Astrocyte of the hippocampus (primary cell): Measurements from ENCODE around the gene TMEM222.

ENCODE experiments used
- DNase-seq: peaks from one replicate; pipeline ENCODE4 v3.0.0; 2011; ENCODE audit warnings: low read depth, low spot score

Gene TMEM222

DNA sequence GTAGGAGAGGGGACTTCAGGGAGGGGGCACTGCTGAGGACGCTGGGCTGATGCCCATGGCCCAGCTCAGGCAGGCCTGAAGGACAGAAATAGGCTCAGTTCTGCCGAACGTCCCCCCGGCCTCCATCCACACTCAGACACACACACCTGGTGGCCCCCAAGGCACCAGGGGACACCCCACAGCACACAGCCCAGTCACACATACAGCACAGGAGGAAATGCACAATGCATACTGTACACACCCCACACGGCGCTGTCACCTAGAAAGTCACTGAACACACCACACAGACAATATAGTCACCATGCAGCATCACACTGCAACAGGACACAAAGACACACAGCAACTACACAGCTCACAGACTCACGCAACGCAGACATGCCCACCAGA, 20.4 kb downstream of the TMEM222 start:
- DNase-seq: no peak

DNA sequence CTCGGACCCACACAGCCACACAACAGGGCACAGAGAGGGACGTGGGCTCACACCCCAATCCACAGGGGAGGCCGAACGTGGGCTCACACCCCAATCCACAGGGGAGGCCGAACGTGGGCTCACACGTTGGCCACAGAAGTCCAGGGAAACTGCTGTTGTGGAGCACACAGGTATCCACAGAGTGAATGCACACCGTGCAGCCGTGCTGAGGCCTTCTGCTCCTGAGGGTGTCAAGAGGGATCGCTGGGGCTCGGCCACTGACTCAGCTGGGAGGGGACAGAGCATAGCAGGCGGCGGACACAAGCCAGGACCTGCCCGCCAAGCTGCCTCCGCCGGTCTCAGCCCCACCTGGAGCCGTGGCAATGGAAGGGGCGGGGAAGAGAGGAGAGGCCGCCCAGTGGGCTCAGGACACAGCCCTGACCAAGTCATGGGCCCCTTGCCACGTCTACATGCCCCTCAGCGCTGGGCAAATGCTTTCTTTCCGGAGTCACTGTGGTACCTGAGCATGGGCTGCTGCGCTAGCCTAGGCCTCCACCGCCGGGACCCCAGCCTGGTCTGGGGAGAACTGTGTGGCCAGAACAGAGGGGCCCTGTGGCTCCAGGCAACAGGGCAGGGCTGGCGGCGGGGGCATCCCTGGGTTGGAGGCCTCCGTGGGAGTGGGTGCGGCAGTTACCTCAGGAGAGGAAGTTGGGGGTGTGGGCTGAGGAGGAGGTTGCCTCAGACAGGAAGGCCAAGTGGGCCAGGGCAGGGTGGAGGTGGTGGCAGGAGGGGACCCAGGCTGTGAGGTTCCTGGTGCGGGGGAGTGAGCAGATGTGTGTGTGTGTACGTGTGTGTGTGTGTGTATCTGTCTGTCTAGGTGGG, 21.0 kb downstream of the TMEM222 start:
- no peak for DNase-seq

DNA sequence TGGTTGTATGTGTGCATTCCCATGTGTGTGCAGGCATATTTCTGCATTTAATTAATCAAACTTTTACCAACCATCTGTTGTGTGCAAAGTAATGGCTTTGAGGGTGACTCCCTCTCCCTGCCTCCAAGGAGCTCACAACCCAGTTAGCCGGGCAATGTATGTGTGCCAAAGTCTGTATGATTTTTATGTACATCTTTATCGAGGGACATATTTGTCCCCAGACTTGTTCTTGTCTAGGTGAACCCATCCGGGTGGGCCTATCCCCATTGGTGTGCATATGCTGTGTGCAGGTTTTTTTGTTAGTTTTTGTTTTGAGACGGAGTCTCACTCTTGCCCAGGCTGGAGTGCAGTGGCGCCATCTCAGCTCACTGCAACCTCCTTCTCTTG, 21.7 kb downstream of the TMEM222 start:
- DNase-seq: no peak

DNA sequence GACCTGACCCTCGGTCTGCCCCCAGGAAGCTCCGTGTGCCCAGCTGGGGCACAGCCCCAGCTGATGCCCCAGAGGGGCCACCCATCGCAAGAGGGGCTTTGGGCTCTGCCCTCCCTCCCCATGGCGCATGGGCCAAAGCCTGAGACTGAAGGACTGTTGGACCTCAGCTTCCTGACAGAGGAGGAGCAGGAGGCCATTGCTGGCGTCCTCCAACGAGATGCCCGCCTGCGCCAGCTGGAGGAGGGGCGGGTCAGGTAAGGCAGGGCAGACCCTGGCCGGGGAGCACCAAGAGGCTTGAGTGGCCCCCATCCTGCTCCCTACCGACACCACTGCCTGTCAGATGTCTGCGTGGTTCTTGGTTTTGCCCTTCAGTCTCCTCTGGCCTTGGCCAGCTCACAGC, 23.3 kb downstream of the TMEM222 start:
- no peak for DNase-seq

DNA sequence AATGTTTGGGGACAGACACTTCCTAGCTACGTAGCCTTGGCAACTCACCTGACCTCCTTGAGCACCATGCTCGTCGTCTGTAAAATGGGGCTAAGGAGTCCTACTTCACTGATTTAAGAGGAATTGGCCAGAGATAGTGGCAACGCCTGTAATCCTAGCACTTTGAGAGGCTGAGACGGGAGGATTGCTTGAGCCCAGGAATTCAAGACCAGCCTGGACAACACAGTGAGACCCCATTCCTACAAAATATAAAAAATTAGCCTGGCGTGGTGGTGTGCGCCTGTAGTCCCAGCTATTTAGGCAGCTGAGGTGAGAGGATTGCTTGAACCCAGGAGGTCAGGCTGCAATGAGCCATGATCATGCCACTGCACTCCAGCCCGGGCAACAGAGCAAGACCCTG, 24.4 kb downstream of the TMEM222 start:
- no peak for DNase-seq

DNA sequence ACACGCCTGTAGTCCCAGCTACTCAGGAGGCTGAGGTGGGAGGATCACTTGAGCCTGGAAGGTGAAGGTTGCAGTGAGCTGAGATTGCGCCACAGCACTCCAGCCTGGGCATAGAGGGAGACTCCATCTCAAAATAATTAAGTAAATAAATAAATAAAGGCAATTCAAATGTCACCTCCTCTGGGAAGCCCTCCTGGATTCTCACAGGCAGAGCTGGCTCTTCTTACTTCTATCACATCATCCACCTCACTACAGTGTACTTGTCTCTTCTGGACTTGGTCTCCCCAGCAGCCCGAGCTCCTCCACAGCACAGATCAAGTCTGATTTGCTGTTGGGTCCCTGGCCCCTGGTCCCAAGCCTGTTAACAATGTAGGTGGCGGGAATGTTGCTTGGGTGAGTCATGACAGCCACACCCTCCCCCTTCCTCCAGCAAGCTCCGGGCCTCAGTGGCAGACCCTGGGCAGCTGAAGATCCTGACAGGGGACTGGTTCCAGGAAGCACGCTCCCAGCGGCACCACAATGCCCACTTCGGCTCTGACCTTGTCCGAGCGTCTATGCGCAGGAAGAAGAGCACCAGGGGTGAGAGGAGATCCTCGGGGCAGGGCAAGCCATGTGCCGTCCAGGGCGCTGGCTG, 25.1 kb downstream of the TMEM222 start:
- DNase-seq: no peak

DNA sequence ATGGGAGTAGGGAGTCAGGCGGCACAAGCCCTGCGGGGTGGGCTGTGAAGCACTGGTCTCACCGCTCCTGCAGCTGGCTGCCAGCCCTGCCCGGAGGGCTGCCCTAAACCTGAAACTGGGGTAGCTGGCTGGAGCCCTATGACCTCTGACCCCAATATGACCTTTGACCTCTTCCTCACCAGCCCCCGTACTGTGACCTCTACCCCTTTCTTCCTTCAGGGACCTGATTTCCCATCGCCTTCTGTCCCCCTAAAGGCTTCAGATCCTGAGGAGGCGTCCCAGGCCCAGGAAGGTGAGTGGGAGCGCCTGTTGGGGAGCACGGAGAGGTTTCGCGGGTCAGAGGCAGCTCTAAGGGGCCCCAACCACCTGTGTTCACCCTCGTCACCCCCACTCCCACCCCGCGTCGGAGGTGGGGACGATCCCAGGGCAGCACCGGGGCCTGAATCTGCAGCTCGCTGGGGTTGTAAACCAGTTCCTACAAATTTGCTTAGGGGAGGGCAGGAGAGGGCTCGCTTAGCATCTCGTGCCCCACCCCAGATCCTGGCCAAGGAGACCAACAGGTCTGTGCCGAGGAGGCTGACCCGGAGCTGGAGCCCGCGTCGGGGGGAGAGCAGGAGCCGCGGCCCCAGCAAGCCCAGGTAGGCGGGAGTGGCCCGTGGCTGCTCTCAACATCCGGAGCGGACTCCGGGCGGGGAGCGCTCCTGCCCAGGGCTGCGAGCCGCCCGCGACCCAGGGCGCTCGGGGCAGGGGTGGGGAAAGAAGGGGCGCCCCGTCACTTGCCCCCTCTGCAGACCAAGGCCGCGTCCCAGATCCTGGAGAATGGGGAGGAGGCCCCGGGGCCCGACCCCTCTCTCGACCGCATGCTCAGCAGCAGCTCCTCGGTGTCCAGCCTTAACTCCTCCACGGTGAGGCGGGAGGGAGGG, 27.2 kb downstream of the TMEM222 start:
- peak; percentile 65 for DNase-seq

DNA sequence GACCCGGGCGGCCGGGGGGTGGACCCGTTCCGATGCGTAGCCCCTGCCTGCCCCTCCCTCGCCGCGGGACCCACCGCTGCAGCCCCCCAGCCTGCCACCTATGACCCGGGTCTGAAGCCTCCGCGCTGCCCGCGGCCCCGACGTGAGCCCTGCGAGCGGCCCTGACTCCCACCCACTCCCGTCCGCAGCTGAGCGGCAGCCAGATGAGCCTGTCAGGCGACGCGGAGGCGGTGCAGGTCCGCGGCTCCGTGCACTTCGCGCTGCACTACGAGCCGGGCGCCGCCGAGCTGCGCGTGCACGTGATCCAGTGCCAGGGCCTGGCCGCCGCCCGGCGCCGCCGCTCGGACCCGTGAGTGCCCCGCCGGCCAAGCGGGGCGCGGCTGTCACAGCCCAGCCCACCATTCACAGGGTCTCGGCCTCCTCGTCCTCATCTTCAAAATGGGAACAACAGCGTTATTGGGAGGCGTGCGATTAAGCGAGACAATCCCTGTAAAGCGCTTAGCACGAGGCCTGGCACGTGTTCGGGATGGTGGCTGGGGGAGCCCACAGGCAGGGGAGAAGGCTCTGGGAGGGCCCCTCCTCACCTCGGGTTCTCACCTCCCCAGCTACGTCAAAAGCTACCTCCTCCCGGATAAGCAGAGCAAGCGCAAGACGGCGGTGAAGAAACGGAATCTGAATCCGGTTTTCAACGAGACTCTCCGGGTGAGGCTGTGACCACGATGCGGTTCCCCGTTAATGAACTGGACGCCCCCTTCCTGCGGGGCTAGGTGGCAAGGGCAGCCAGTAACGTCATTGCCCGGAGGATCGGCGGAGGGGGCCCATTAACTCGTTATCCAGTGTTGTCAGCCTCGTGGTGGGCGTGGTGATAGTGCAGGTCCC, 28.1 kb downstream of the TMEM222 start:
- peak; percentile 84 for DNase-seq

DNA sequence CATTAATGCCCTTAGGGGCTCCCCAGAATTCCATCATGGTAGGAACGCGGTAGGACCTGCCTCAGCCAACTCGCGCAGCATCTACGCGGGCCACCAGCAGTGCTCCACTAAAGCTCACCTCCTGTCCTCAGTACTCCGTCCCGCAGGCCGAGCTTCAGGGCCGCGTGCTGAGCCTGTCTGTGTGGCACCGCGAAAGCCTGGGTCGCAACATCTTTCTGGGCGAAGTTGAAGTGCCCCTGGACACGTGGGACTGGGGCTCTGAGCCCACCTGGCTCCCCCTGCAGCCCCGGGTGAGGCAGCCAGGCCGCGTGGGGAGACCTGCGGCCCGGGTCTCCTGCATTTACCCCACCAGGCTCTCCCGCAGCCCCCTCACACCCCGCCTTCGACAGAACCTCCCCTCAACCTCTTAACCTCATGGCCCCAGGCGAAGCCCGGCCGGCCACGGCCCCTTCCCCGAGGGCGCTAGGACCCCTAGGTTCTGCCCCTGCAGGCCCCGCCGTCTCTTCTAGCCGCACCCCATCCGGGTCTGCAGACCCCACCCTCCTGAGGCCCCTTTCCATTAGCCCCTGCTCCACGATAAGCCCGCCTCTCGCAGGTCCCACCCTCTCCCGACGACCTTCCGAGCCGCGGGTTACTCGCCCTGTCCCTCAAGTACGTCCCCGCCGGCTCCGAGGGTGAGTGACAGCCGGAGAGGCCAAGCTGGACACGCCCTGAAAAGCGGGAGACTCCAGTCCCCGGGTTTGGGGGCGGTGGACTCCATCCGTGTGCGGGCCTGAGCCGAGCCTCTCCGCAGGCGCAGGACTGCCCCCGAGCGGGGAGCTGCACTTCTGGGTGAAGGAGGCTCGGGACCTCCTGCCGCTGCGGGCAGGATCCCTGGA, 28.9 kb downstream of the TMEM222 start:
- peak; percentile 67 for DNase-seq

DNA sequence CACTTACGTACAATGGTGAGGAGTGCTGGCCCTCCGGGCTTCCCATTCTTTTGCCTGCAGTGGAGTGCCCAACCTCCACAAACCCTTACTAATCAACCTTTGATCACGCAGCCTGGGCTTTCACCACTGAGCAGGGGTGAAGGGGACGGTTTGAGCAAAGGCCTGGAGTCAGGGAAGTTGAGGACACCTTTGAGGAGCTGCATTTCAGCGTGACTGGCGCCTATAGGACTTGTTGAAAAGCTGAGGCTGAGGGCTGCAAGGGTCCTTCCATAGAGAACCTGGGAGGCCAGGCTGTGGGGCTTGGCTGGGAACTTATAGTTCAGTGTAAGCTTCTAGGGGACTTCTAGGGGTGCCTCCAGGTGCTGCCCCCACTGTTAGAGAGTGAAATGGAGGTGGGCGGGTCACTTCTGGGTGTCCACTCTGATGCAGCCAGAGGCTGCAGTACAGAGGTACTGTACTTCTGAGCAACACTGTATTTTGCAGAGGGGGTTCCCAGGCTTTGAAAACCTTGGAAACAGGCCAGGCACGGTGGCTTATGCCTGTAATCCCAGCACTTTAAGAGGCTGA, 29.7 kb downstream of the TMEM222 start:
- DNase-seq: no peak

DNA sequence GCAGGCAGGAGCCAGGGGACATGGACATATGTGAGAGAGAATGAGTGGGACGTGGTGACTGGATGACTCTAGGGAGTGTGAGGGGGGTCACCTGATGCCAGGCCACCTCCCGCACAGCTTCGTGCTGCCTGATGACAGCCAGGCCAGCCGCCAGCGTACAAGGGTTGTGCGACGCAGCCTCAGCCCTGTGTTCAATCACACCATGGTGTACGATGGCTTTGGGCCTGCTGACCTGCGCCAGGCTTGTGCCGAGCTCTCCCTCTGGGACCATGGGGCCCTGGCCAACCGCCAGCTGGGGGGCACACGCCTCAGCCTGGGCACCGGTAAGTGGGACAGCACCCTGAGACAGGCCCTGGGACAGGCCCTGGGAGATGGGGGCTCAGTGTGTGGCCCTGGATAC, 31.2 kb downstream of the TMEM222 start:
- no peak for DNase-seq

DNA sequence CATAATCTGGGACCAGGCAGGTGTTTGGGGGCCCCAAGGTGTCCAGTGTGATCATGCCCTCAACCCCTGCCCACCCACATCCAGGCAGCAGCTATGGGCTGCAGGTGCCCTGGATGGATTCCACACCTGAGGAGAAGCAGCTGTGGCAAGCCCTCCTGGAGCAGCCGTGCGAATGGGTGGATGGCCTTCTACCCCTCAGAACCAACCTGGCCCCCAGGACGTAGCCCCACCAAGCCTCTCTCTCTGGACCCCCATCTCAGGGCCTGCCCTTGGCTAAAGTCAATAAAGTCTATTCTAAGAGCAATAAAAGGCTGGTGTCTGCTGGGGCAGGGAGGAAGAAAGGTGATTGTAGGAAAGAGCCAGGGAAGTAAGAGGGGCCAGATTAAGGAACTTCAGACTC, 31.7 kb downstream of the TMEM222 start:
- DNase-seq: no peak

DNA sequence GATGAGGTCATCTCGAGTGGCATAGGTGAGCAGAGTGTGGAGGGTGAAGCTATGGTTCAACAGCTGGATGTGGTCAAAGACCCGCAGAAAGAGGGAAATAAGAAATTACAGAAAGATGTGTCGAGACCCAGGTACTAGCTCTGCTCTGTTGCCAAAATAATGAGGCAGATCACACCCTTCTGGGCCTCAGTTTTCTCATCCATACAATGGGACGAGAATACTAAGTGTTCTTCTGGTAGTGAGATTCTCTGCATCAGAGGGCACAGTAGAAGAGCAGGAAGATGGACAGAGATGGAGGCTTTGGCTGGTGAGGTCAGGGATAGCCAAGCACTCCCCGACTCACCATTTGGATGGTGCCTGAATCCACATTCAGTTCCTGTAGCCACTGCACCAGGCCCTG, 33.7 kb downstream of the TMEM222 start:
- no peak for DNase-seq

DNA sequence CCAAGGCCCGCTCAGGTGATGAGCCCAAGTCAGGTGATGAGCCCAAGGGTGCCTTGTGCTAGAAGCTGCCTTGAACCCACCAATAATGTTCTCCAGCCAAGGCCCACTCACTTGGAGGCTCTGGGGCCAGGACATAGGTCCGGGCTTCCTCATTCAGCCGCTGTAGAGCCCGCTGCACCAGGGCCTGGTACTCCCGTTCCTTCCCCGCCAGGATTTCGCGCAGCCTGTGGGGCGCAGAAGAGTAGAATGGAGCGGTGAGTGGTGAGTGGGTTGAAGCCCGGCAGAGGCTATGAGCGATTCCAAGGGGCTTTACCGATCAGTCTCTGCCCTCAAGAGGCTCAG, 34.3 kb downstream of the TMEM222 start:
- DNase-seq: no peak

DNA sequence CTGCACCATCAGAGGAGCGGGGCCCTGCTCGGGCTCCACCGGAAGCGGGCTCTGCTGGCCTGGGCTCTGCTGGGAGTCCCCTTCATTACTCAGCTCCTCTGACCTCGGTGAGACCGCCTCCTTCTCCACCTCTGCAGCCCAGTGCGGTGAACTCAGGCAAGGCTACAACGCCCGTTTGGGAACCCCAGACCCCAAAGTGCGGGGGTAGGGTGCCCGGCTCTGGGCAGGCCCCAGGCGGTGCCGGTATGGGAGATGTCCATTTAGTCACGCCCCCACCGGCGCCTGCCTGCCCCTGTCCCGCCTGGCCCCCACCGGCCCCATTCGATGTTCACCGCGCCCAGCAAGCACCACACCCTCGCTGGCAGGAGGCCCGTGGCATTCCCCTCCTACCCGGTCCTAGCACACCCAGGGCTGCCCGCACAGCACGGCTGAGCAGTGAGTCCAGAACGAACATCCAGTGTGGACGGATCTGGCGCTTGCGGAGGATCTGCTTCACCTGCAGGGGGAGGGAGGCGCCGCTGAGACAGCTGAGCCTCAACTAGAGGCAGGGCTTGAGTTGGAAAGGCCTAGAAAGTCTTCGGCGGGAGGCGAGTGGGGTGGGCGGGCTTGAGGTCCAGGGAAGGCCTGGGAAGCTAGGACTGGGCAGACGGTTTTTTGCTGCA, 34.8 kb downstream of the TMEM222 start:
- no peak for DNase-seq

DNA sequence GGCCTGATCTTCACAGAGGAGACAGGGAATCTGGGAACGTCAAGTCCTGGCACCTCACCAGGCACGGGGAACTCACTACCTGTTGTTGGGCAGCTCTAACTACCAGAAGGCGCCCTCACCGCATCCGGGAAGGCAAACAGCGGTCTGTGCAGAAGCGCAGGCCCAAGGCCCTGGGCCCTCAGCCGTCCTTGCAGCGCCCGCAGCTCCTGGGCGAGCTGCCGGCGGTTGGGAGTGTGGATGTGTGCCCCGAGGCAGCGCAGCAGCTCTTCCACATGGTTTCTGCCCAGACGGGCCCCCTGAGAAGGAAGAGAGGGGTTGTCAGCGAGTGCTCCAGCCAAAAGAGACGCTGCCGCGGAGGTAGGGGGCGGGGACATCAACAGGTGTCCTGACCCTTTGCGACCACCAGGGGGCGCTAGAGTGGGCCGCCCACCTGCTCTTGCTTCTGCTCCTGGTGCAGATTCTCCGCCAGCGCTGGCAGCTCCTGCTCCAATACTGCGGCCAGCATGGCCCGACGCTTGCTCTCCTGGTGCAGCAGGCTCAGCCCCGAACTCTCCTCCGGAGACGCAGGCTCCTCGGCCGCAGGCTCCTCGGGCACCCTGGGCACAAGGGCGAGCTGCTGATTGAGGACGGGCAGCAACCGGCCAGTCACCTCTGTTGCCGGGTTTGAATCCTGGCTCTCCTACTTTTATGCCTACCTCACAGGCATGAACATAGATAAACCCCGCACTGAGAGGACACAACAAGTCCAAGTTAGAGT, 35.5 kb downstream of the TMEM222 start:
- DNase-seq: peak; percentile 84

DNA sequence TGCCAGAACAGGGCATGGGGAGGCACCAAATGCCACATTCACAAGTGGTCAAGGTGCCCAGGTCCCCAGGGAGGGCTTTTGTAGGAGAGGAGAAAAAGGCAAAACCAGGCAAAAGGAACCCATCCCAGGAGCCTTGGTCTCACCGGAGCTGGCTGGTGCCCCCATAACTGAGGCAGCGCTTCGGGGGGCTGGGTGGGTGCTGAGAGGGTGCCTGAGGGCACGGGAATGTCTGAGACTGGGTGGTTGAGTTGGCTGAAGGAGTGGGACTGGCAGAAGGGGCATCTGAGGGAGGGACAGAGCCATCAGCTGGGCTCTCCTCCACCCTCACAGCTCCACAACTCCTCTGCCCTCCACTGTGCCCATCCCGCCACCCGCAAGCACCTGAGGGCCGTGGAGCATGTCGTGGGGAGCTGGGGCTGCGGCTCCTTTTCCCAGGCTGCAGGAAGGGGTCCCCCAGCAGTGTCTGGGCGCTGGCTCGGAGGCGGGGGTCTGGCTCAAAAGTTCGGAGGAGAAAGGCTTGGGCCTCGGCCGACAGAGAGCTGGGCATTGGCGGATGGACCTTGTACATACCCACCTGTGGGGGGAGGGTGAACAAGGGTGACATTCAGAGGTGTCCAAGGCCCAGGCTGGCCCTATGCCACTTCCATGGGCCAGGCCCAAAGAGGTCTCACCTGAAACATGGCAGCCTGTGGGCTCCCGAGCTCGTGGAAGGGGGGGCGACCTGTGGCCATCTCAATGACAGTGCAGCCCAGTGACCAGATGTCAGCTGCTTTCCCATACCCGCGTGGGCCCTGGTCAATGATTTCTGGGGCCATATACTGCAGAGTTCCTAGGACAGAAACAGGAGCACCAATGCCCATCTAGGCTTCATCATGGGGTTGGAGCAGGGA, 36.3 kb downstream of the TMEM222 start:
- no peak for DNase-seq

DNA sequence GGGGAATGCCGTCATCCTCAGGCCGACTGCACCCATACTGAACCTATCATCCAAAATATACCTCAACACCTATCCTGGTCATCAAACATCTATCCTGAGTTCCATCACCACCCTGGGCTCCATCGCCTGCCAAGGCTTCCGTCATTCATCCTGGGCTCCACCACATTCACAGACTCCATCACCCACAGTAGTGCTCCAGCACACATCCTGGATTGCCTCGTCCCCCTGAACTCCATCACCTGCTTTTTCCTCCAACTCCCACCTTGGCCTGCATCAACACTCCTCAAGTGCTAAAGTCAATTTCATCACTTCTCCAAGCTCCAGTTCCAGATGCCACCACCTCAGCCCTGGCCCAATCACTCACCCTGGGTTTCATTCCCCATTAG, 37.0 kb downstream of the TMEM222 start:
- DNase-seq: no peak
